Measurements from ENCODE around the gene MAGED1.

GRCh38 chrX:51862920-51863319 is 30.5 kb upstream of the MAGED1 start:
- TF ChIP-seq CTCF (conservative IDR thresholded peaks at IDR 0.05 in 1 of 2, IDR thresholded peaks at IDR 0.05 in 1 of 2; ENCODE audit: extremely low read depth in 1 of 2, insufficient read depth in 1 of 2, low read depth in 1 of 2, low read length in 2 of 2) (no peak), EZH2 (IDR thresholded peaks at IDR 0.05; ENCODE audit: borderline replicate concordance, low read length) (no peak)
